LNCaP clone FGC (cell line): ENCODE data around the gene AKAP13.
"Not testable (repeated sequence)": the region's sequence is repeated elsewhere in the genome, so short reads cannot be mapped to it uniquely, and the experiment has no call there.

Experiments
- DNase-seq: peaks from one replicate; pipeline ENCODE4 v3.0.0-alpha.2; 2011; ENCODE audit warnings: low read depth
- H3K4me3 ChIP-seq: 2 replicates; pipeline ENCODE4 v1.5.1; 2011; ENCODE audit warnings: mild to moderate bottlenecking, low read depth, low read length, control low read depth
- CTCF ChIP-seq: IDR thresholded peaks from 2 replicates; pipeline ENCODE4 v1.5.1; 2012; ENCODE audit warnings: mild to moderate bottlenecking; ENCODE audit not compliant: control insufficient read depth, insufficient read depth; ENCODE audit errors: extremely low read depth

Gene AKAP13

GRCh38 chr15:85582131-85583079 lies 202.0 kb downstream of the AKAP13 start:
- DNase-seq, result no peak
- no peak overlapping the region for H3K4me3 ChIP-seq
- no peak for TF ChIP-seq CTCF

GRCh38 chr15:85583442-85583841 lies 203.0 kb downstream of the AKAP13 start:
- DNase-seq, result no peak
- TF ChIP-seq CTCF, result no peak
- H3K4me3 ChIP-seq, result no peak overlapping the region

- TF ChIP-seq CTCF, result no peak
- no peak for DNase-seq
- H3K4me3 ChIP-seq, result no peak overlapping the region
These were observed 203.6 kb downstream of the AKAP13 start for GRCh38 chr15:85583923-85584390.

GRCh38 chr15:85584872-85585271 lies 204.5 kb downstream of the AKAP13 start:
- H3K4me3 ChIP-seq, result no peak overlapping the region
- DNase-seq, result no peak
- TF ChIP-seq CTCF, result no peak

GRCh38 chr15:85586196-85586595 lies 205.8 kb downstream of the AKAP13 start:
- not testable (repeated sequence) for DNase-seq, H3K4me3 ChIP-seq

GRCh38 chr15:85587707-85588411 lies 207.5 kb downstream of the AKAP13 start:
- DNase-seq, result no peak
- no peak for TF ChIP-seq CTCF
- H3K4me3 ChIP-seq, result no peak overlapping the region

GRCh38 chr15:85588677-85589076 lies 208.3 kb downstream of the AKAP13 start:
- no peak for DNase-seq
- no peak for TF ChIP-seq CTCF
- no peak overlapping the region for H3K4me3 ChIP-seq
